HG02885 (cell line): ENCODE data around the gene CD3E.
A peak's percentile ranks its signal among the peaks of the same experiment; 100 is the strongest.

Experiments
- ATAC-seq: cut with Tn5 transposase; IDR thresholded peaks from one replicate; pipeline ENCODE4 v1.9.1; 2021; ENCODE audit warnings: mild to moderate bottlenecking; ENCODE audit not compliant: unreplicated experiment, poor library complexity

The CD3E gene

DNA sequence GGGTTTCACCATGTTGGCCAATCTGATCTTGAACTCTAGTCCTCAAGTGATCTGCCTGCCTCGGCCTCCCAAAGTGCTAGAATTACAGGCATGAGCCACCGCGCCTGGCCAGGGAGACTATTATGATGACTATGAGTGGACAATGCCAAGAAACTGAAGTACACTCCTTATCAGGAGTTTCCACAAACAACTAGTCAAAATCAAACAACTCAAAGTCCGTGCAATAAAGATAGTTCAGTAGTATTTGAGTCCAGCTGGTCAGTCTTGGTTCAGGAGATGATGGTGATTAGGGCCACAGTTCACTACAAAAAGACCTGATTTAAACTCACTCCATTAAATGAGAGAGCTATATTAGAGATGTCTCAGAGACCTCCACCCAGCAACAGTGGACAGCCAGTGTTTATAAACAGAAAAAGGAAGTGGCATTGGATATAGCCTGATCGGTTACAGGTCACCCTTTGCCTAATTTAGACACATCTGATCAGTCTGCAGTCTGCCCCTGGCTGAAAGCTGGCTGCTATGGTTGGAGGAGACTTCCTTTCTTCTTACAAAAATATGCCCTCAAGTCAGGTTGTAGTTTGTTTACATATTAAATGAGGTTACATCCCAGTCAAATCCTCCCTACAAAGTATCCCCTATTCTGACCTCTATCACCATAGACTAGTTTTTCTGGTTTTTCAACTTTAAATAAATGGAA lies 17.0 kb downstream of the CD3E start:
- ATAC-seq, result no peak

DNA sequence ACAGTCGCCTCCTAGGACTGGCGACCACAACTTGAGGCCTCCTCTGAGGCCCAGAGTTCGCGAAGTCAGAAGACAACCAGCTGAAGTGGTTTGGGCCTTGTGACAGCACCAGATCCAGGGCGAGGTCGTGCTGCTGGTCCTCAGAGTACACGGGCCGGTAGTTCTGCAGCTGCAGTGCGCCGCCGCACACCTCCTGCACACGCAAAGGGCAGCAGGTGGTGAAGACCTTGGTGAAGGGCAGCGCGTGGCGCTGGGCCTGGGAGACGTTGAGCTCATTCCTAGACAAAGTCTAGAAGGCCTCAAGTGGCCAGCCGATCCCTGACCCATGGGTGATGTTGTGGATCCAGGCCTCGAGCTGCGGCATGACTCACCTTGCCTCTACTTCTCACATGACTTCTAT lies 18.2 kb downstream of the CD3E start:
- ATAC-seq, result no peak

DNA sequence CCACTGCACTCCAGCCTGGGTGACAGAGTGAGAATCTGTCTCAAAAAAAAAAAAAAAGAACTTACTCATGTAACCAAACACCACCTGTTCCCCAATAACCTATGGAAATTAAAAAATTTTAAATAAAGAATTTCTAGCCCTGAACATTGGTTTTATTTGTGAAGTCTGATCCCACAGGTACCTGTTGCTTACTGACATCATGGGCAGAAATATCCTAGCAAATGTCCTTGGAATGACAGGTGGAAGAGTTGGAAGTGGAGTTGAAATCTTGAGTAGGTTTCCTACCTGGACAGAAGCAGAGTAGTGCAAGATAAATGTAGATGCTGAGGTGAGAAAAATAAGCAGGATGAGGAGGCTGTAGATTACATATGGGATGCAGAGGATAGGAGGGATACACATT lies 20.8 kb downstream of the CD3E start:
- ATAC-seq, result no peak

- ATAC-seq, result no peak
Measured at GRCh38 chr11:118328745-118329144, 24.2 kb downstream of the CD3E start.

GRCh38 chr11:118334745-118335144 lies 30.2 kb downstream of the CD3E start:
- ATAC-seq, result no peak

- no peak for ATAC-seq
Measured at GRCh38 chr11:118338637-118339061, 34.1 kb downstream of the CD3E start.

DNA sequence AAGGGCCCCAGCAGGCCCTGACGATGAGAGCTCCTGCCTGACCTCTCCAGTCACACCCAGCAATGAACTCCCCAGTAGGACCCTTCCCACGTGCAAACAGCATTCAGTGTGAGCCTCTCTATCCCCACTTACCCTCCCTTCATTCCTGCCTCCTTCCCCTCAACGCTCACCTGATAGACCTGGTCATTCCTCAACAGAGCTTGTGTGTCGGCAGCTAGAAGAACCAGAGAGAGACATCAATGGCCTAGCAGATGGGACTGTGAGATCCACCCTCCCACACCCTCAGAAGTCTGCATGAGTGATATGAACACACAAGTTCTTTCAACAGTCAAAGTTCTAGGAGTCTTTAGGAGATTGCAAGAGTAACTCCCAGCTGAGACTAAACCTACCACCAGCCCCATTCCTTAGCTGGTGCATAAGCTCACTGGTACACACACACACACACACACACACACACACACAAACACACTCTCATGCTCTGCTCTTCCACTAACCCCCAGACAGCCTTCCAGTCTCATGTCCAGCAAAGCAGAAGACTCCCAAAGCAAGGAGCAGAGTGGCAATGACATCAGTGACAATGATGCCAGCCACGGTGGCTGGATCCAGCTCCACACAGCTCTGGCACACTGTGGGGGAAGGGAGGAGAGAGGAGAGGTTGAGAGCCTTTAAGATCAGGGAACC lies 34.9 kb downstream of the CD3E start:
- no peak for ATAC-seq

DNA sequence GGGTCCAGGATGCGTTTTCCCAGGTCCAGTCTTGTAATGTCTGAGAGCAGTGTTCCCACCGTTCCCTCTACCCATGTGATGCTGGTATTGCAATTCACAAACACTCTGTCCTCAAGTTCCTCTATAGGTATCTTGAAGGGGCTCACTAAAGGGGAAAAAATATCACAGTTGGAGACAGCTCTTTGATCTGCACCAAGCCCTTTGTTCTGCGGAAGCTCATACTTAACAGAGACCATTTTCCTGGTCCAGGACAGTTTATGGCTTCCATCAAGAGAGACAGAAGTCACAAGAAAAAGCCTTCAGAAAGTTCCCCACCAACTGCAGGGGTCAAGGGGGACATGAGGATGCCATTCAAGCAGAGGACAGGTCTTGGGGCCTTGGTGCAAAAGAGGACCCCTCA lies 35.9 kb downstream of the CD3E start:
- no peak for ATAC-seq

GRCh38 chr11:118341261-118341660 lies 36.7 kb downstream of the CD3E start:
- no peak for ATAC-seq

DNA sequence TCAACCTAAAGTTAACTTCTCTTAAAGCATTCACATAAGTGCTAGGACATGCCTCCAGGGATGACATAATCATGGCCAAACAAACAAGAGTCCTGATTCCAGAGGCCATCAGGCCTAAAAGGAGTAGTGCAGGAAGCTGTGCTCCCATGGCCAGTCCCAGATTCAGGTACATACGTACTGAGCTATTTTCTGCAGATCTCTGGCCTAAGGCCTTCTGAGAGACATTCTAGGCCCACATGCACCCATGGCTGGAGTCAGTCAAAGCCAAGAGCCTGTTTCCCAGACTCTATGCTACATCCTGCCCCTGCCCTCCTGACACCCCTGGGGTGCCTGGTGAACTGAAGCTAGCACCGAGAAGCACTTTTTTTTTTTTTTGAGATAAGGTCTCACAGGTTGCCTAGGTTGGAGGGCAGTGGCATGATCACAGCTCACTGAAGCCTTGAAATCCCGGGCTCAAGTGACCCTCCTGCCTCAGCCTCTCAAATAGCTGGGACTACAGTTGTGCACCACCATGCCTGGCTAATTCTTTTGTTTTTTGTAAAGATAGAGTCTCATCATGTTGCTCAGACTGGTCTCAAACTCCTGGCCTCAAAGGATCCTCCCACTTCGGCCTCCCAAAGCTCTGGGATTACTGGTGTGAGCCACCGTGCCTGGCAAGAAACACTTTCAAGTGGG lies 37.4 kb downstream of the CD3E start:
- no peak for ATAC-seq

DNA sequence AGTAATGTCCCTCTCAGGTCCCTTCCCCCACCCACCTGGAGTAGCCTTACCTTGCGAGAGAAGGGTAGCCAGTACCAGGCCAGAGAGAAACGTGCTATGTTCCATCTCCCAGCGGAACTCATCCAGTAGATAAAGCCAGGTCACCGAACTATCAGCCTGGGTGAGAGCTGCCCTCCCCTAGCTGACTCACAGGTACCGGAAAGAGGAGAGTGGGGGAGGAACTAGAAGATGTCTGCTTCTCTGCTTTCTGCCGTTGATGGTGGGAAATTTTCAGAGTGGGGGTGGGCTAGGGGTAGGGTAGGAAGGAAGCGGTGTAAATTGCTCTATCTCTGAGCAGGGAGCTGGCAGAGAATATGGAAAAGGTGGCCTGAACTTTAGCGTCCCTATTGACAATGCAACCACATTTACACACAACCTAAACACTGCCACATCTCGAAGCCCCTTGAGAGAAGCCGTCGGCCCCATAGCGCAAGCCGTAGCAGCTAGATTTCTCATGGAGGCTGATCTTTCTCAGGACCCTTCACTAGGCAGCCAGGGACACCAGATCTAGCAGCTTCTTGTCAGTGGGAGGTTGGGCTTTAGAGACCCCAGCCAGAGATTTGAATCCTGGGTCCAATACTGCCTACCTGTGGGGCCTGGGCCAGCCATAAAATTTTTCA lies 38.1 kb downstream of the CD3E start, which contains the start of gene CD3D:
Gene CD3D, minus strand, starts transcription at position 203 of the 659 bp plus-strand sequence. Its CDS starts 98 bp downstream, at position 105.
- no peak for ATAC-seq

GRCh38 chr11:118343248-118343647 lies 38.7 kb downstream of the CD3E start:
- no peak for ATAC-seq

- no peak for ATAC-seq
Measured at GRCh38 chr11:118343981-118344515, 39.5 kb downstream of the CD3E start, which contains the start of gene CD3G. CD3G (plus strand) TSS chr11:118344344; CDS start chr11:118344424, 80 bp downstream.

GRCh38 chr11:118349475-118349874 lies 44.9 kb downstream of the CD3E start:
- ATAC-seq, result no peak

GRCh38 chr11:118353084-118353710 lies 48.7 kb downstream of the CD3E start:
- no peak for ATAC-seq

DNA sequence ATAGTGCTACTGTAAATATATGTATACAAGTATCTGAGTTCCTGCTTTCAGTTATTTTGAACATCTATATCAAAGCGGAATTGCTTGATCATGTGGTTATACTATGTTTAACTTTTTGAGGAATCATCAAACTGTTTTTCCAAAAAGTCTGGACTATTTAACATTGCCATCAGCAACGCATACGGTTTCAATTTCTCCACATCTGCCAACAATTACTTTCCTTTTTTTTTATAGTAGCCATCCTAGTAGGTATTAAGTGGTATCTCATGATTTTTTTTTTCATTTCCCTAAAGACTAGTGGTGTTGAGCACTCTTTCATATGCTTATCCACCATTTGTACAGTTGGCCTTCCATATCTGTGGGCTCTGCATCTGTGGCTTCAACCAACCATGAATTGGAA lies 53.5 kb downstream of the CD3E start:
- no peak for ATAC-seq

DNA sequence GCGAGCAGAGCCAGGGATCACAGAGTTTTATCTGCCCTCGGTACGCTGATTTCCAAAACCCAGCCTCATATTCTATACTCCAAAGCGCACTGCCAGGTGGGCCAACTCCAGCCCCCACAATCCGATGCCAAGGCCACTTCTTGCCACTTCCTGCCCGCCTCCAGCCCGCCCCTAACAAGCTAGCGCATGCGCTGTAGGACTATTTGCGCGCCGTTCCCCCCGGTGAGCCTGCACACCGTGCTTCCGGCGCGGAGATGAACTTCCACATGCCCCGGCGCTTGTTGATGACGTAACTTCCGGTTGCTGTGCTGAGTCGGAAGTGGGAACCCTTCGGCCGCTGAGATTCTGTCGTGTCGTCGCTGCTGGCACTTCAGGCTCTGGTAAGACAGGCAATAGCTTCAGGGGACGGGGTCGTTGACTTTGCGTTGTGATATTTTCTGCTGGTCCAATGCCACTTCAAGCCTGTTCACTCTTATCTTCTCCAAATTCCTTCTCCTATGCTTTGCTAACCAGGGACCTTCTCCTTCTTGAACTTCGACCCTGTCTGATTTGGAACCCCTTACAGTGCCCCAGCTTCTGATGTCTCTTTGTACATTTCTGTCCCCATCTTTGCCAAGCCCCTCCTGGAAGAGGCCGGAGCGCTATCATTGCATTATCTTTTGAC lies 54.9 kb downstream of the CD3E start, which contains the start of gene UBE4A:
Gene UBE4A, plus strand, starts transcription at position 306 of the 664 bp plus-strand sequence. CDS start 5,481 bp downstream, outside the sequence.
- peak; percentile 96 for ATAC-seq

DNA sequence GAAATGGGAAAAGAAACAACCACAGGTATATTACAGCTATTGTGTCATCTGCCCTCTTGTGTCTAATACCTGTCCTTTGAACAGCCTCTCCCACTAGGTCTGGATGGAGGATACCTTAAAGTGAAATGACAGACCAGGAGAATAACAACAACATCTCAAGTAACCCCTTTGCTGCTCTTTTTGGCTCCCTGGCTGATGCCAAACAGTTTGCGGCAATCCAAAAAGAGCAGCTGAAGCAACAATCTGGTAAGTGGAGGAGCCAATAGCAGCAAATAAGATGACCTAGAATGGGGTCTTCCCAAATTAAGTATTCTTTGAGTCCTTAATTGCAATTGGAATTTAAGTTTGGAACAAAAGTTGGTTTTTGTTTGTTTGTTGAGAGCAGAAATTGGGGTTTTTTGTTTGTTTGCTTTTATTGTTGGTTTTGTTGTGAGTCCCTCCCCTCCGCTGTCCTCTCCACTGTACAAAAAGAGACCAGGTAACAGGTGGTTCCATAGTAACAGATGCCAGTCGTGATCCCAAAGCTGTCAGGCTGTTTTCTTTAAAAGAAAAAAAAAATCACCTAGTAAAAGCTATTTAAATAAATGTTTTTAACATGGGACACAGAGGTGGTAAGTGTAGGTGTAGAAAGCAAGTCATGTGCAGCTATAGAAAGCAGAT lies 60.6 kb downstream of the CD3E start:
- no peak for ATAC-seq
